ENCODE data around the gene KLRD1.
"Not testable (repeated sequence)": the region's sequence is repeated elsewhere in the genome, so short reads cannot be mapped to it uniquely, and the experiment has no call there.

KLRD1 gene

GRCh38 chr12:10369557-10370415 is 62.1 kb downstream of the KLRD1 start:
- no peak for DNase-seq

- not testable (repeated sequence) for DNase-seq
Observed at GRCh38 chr12:10371893-10372535, 64.3 kb downstream of the KLRD1 start.

GRCh38 chr12:10372559-10372958 is 64.9 kb downstream of the KLRD1 start:
- DNase-seq, result no peak

GRCh38 chr12:10374624-10375018 is 67.0 kb downstream of the KLRD1 start:
- DNase-seq, result no peak

- DNase-seq, result not testable (repeated sequence)
Observed at GRCh38 chr12:10378737-10379136, 71.1 kb downstream of the KLRD1 start.

Measured in NCI-H510A (cell line).